ELR (cell line): ENCODE results near the gene MARCHF11.

Experiments used
- DNase-seq: peaks from one replicate; pipeline ENCODE4 v3.0.0-alpha.2; 2015; ENCODE audit warnings: low read depth

Gene MARCHF11

GRCh38 chr5:16051246-16051755, 128.3 kb downstream of the MARCHF11 start:
- DNase-seq: peak; percentile 24

GRCh38 chr5:16050414-16050813, 129.2 kb downstream of the MARCHF11 start:
- no peak for DNase-seq

GRCh38 chr5:16049761-16050160, 129.8 kb downstream of the MARCHF11 start:
- DNase-seq: no peak

GRCh38 chr5:16048132-16048531, 131.5 kb downstream of the MARCHF11 start:
- DNase-seq: no peak

GRCh38 chr5:16043349-16043965, 136.1 kb downstream of the MARCHF11 start:
- no peak for DNase-seq

- no peak for DNase-seq
These were observed 142.3 kb downstream of the MARCHF11 start for GRCh38 chr5:16037121-16037845.

- DNase-seq: no peak
These were observed 145.1 kb downstream of the MARCHF11 start for GRCh38 chr5:16034319-16035001.

GRCh38 chr5:16033187-16033925, 146.2 kb downstream of the MARCHF11 start:
- DNase-seq: no peak

- DNase-seq: no peak
These were observed 150.9 kb downstream of the MARCHF11 start for GRCh38 chr5:16028708-16029107.

GRCh38 chr5:16025681-16026080, 153.9 kb downstream of the MARCHF11 start:
- DNase-seq: no peak

GRCh38 chr5:16018970-16019369, 160.6 kb downstream of the MARCHF11 start:
- DNase-seq: no peak

- DNase-seq: no peak
These were observed 161.9 kb downstream of the MARCHF11 start for GRCh38 chr5:16017720-16018119.
